BLaER1 (cell line): ENCODE results near the gene PCDHB11.
"Not testable (repeated sequence)": the region's sequence is repeated elsewhere in the genome, so short reads cannot be mapped to it uniquely, and the experiment has no call there.

Experiments
- H3K27ac ChIP-seq: shearing (Covaris generic); formaldehyde crosslinking; 2 replicates; pipeline ENCODE4 v1.8.1; 2022
- H3K27me3 ChIP-seq: shearing (Covaris generic); formaldehyde crosslinking; 2 replicates; pipeline ENCODE4 v1.8.1; 2022
- H3K36me3 ChIP-seq: shearing (Covaris generic); formaldehyde crosslinking; 2 replicates; pipeline ENCODE4 v1.8.1; 2022
- H3K4me1 ChIP-seq: shearing (Covaris generic); formaldehyde crosslinking; 2 replicates; pipeline ENCODE4 v1.8.1; 2022
- H3K4me2 ChIP-seq: shearing (Covaris generic); formaldehyde crosslinking; 2 replicates; pipeline ENCODE4 v1.8.1; 2022
- H3K4me3 ChIP-seq: shearing (Covaris generic); formaldehyde crosslinking; 2 replicates; pipeline ENCODE4 v1.8.1; 2022
- H3K9ac ChIP-seq: shearing (Covaris generic); formaldehyde crosslinking; 2 replicates; pipeline ENCODE4 v1.8.1; 2022
- H3K9me3 ChIP-seq: shearing (Covaris generic); formaldehyde crosslinking; 2 replicates; pipeline ENCODE4 v1.8.1; 2022
- H4K20me1 ChIP-seq: shearing (Covaris generic); formaldehyde crosslinking; 2 replicates; pipeline ENCODE4 v1.8.1; 2022
- Cebpa-rat ChIP-seq: shearing (Covaris generic); IDR thresholded peaks from 2 replicates; pipeline ENCODE4 v1.8.1; 2022

The PCDHB11 gene

GRCh38 chr5:141199359-141200235 is at the start of gene PCDHB11:
Gene PCDHB11 (plus strand): TSS chr5:141199627. CDS start chr5:141199775, 148 bp downstream.
- H3K4me2 ChIP-seq = no peak within 1 kb of the TSS
- H3K4me3 ChIP-seq = no peak within 1 kb of the TSS

GRCh38 chr5:141149812-141150211 is 49.6 kb upstream of the PCDHB11 start, which contains the start of gene PCDHB6:
Gene PCDHB6 (plus strand): TSS chr5:141150057. CDS start chr5:141150258, 201 bp downstream.
- Histone ChIP-seq H4K20me1 (no peaks in the 10 kb centered on the region), H3K9me3 (peaks cover 35% of the 10 kb centered on the region), H3K27ac (no peak within 1 kb of the TSS), H3K9ac (no peak within 1 kb of the TSS), H3K4me2 (no peak within 1 kb of the TSS), H3K27me3 (no peaks in the 10 kb centered on the region), H3K4me1 (no peaks in the 10 kb centered on the region), H3K4me3 (no peak within 1 kb of the TSS), H3K36me3 (no peaks in the 10 kb centered on the region)
- no peak for TF ChIP-seq Cebpa-rat

More at GRCh38 chr5:141199359-141200235, at the start of gene PCDHB11:
- H4K20me1 ChIP-seq = no peaks in the 10 kb centered on the region
- TF ChIP-seq Cebpa-rat = no peak
- H3K4me1 ChIP-seq = no peaks in the 10 kb centered on the region
- H3K9me3 ChIP-seq = peaks cover 63% of the 10 kb centered on the region
- H3K9ac ChIP-seq = no peak within 1 kb of the TSS
- H3K27me3 ChIP-seq = no peaks in the 10 kb centered on the region
- H3K36me3 ChIP-seq = no peaks in the 10 kb centered on the region
- H3K27ac ChIP-seq = no peak within 1 kb of the TSS

GRCh38 chr5:141150224-141150992 is 49.0 kb upstream of the PCDHB11 start:
- Histone ChIP-seq H3K27ac (no peak overlapping the region), H3K4me3 (no peak overlapping the region), H3K4me2 (no peak overlapping the region), H3K36me3 (no peaks in the 10 kb centered on the region), H3K4me1 (no peaks in the 10 kb centered on the region), H4K20me1 (no peaks in the 10 kb centered on the region), H3K9ac (no peak overlapping the region), H3K9me3 (peaks cover 36% of the 10 kb centered on the region), H3K27me3 (no peaks in the 10 kb centered on the region)
- no peak for TF ChIP-seq Cebpa-rat

DNA sequence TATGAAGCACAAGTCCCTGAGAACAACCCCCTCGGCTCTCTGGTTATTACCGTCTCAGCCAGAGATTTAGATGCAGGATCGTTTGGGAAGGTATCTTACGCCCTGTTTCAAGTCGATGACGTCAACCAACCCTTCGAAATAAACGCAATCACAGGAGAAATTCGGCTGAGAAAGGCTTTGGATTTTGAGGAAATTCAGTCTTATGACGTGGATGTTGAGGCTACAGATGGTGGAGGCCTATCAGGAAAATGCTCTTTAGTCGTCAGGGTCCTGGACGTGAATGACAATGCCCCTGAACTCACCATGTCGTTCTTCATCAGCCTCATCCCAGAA is 48.5 kb upstream of the PCDHB11 start:
- no peak overlapping the region for H3K4me3 ChIP-seq
- peaks cover 41% of the 10 kb centered on the region for H3K9me3 ChIP-seq
- H4K20me1 ChIP-seq = no peaks in the 10 kb centered on the region
- H3K36me3 ChIP-seq = no peaks in the 10 kb centered on the region
- no peaks in the 10 kb centered on the region for H3K4me1 ChIP-seq
- no peak overlapping the region for H3K27ac ChIP-seq
- H3K9ac ChIP-seq = no peak overlapping the region
- H3K27me3 ChIP-seq = no peaks in the 10 kb centered on the region
- TF ChIP-seq Cebpa-rat = no peak
- no peak overlapping the region for H3K4me2 ChIP-seq

GRCh38 chr5:141151632-141152031 is 47.8 kb upstream of the PCDHB11 start:
- not testable (repeated sequence) for H3K36me3 ChIP-seq, H3K9ac ChIP-seq, H3K4me2 ChIP-seq, H4K20me1 ChIP-seq, H3K4me3 ChIP-seq, H3K27me3 ChIP-seq, H3K4me1 ChIP-seq, H3K27ac ChIP-seq
- H3K9me3 ChIP-seq = peaks cover 48% of the 10 kb centered on the region

DNA sequence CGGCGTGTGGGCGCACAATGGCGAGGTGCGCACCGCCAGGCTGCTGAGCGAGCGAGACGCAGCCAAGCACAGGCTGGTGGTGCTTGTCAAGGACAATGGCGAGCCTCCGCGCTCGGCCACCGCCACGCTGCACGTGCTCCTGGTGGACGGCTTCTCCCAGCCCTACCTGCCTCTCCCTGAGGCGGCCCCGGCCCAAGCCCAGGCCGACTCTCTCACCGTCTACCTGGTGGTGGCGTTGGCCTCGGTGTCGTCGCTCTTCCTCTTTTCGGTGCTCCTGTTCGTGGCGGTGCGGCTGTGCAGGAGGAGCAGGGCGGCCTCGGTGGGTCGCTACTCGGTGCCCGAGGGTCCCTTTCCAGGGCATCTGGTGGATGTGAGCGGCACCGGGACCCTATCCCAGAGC is 47.3 kb upstream of the PCDHB11 start:
- H3K9me3 ChIP-seq = peaks cover 53% of the 10 kb centered on the region
- H3K27me3 ChIP-seq, H3K4me2 ChIP-seq, H3K4me3 ChIP-seq, H3K27ac ChIP-seq, H3K9ac ChIP-seq, H4K20me1 ChIP-seq, H3K36me3 ChIP-seq, H3K4me1 ChIP-seq: not testable (repeated sequence)

- no peak overlapping the region for H3K4me2 ChIP-seq
- H3K4me3 ChIP-seq = no peak overlapping the region
- H4K20me1 ChIP-seq = no peaks in the 10 kb centered on the region
- no peaks in the 10 kb centered on the region for H3K27me3 ChIP-seq
- no peaks in the 10 kb centered on the region for H3K36me3 ChIP-seq
- H3K9ac ChIP-seq = no peak overlapping the region
- no peak overlapping the region for H3K27ac ChIP-seq
- H3K4me1 ChIP-seq = no peaks in the 10 kb centered on the region
- H3K9me3 ChIP-seq = peaks cover 53% of the 10 kb centered on the region
- no peak for TF ChIP-seq Cebpa-rat
Observed at GRCh38 chr5:141155540-141156374, 43.7 kb upstream of the PCDHB11 start.

DNA sequence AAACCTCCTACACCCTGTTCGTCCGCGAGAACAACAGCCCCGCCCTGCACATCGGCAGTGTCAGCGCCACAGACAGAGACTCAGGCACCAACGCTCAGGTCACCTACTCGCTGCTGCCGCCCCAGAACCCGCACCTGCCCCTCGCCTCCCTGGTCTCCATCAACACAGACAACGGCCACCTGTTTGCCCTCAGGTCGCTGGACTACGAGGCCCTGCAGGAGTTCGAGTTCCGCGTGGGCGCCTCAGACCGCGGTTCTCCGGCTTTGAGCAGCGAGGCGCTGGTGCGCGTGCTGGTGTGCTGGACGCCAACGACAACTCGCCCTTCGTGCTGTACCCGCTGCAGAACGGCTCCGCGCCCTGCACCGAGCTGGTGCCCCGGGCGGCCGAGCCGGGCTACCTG is 42.1 kb upstream of the PCDHB11 start:
- H3K9ac ChIP-seq, H3K4me3 ChIP-seq, H3K4me1 ChIP-seq, H3K27me3 ChIP-seq, H4K20me1 ChIP-seq, H3K27ac ChIP-seq, H3K36me3 ChIP-seq, H3K4me2 ChIP-seq: not testable (repeated sequence)
- H3K9me3 ChIP-seq = peaks cover 37% of the 10 kb centered on the region

GRCh38 chr5:141157901-141158300 is 41.5 kb upstream of the PCDHB11 start:
- peaks cover 37% of the 10 kb centered on the region for H3K9me3 ChIP-seq
- H3K4me2 ChIP-seq, H4K20me1 ChIP-seq, H3K4me1 ChIP-seq, H3K9ac ChIP-seq, H3K36me3 ChIP-seq, H3K27ac ChIP-seq, H3K4me3 ChIP-seq, H3K27me3 ChIP-seq: not testable (repeated sequence)
